ENCODE measurements around the gene FBXL20.
"Not testable (repeated sequence)": the region's sequence is repeated elsewhere in the genome, so short reads cannot be mapped to it uniquely, and the experiment has no call there.

Gene FBXL20

DNA sequence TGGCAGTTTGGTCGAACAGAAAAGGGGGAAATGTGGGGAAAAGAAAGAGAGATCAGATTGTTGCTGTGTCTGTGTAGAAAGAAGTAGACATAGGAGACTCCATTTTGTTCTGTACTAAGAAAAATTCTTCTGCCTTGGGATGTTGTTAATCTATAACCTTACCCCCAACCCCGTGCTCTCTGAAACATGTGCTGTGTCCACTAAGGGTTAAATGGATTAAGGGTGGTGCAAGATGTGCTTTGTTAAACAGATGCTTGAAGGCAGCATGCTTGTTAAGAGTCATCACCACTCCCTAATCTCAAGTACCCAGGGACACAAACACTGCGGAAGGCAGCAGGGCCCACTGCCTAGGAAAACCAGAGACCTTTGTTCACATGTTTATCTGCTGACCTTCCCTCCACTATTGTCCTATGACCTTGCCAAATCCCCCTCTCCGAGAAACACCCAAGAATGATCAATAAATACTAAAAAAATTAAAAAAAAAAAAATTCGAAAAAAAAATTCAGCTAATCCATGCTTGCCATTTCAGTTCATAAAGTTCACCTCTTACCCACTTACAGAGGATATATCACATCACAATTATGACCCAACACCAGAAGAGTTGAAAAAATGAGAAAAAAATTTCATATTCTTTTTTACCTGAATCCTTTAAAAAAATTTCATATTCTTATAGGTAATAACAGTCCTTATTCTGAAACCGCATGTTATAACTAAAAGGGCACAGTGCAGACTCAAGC is 67.2 kb downstream of the FBXL20 start:
- in situ Hi-C loops (cut with MboI; ENCODE audit: low sequenced_read_pairs): not testable (repeated sequence)

DNA sequence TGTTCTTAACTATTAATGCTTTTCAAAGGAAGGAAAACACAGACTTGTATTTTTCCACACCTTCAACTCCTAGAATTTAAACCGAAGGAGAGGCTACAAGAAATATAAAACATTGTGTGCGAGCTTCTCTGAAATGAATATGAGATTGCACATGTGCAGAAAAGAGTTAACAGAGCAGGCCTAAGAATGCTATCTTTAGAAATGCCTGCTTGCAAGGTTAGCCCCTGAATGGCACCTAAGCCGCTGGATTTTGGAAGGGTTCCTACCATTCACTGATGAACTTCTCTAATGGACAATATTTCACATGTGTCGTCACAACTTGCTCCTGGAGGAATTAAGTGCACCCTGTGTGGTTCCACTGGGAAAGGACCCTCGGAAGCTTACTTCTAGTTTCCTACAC is 69.3 kb downstream of the FBXL20 start:
- in situ Hi-C loops (cut with MboI; ENCODE audit: low sequenced_read_pairs): no loop called here

DNA sequence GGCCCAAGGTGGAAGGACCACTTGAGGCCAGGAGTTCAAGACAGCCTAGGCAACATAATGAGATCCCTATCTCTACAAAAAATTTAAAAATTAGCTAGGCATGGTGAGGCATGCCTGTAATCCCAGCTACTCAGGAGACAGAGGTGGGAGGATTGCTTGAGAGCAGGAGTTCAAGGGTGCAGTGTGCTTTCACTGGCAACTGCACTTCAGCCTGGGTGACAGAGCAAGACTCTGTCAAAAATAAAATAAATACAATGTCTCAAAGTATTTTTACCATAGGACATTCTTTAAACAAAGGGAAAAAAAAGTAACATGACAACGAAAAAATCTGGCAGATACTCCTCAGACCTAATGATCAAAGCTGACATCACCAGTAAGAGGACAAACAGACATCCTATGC is 72.6 kb downstream of the FBXL20 start:
- in situ Hi-C loops (cut with MboI; ENCODE audit: low sequenced_read_pairs): no loop called here

DNA sequence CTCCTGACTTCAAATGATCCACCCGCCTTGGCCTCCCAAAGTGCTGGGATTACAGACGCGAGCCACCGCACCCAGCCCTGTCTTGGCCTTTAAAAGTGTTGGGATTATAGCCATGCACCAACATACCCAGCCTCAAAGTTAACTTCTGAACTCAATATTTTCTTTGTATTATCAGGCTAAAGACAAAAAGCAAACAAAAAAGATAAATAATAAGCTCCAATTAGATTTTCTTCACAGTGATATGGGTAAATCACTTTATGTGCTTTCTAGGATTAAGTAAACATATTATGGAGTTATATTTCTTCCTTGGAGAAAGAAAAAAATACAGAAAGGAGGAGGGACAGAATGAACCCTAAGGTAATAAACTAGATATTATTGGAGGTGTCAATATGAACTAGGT is 74.3 kb downstream of the FBXL20 start:
- in situ Hi-C loops (cut with MboI; ENCODE audit: low sequenced_read_pairs): no loop called here

DNA sequence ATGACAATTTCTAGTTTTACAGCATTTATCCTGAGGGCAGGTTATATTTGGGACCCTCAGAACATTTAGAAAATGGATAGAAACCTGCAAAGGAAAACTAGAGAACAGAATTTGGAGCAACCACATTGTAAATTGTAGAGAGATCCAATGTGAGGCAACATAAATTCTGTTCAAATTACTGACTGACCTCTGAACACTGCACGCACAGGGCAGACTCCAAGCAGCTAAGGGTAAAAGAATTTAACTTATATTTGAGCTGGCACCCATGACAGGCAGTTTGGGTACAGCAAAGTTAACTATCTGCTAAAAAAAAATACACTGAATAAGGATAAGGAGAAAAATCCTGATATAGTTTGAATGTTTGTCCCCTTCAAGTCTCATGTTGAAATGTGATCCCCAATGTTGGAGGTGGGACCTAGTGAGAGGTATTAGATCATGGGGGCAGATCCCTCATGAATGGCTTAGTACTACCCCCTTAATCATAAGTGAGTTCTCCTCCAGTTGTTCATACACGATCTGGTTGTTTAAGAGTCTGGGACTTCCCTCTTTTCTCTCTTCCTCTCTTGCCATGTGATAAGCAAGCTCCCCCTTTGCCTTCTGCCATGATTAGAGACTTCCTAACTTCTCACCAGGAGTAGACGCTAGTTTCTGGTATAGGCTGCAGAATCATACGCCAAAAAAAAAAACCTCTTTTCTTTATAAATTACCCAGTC is 75.7 kb downstream of the FBXL20 start:
- in situ Hi-C loops (cut with MboI; ENCODE audit: low sequenced_read_pairs): no loop called here

DNA sequence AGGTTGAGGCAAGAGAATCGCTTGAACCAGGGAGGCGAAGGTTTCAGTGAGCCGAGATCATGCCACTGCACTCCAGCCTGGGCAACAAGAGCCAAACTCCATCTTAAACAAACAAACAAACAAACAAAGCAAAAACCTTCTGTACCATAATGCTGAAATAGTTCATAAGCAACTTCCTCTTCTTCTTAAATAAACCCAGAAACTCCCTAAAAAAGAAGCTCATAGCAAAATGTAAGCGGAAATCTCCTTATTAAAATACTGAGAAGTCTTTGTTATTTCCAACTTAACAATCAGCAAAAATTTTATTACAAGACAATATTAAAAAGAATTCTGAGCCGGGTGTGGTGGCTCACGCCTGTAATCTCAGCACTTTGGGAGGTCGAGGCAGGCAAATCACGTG is 82.8 kb downstream of the FBXL20 start:
- in situ Hi-C loops (cut with MboI; ENCODE audit: low sequenced_read_pairs): no loop called here

DNA sequence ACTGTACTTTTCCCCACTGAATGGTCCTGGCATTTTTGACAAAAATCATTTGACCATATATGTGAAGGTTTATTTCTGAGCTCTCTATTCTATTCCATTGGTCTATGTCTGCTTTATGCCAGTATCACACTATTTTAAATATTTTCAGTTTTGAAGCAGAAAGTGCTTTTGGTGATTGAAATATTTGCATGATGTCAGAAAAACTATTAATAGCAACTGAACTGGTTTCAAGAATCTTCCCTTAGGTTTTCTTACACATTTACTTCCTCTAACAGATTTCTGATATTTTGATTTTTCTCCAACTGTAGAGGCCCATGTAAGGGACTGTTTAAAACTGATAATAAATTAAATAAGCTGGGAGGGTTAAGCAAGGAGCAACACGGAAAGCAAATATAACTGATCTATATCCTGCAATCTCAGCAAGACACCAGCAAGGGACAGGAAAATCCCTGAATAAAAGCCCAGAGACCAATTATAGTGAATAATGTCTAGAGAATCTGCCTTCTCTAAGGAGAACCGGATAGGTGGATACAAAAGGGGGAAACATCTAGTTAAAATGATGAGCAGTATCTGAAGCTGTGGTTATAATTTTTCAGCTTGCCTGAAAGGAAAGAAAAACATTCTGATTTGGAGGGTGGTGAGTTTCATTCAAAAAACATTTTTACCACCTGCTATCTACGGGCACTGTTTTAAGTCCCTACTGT is 94.8 kb downstream of the FBXL20 start:
- in situ Hi-C loops (cut with MboI; ENCODE audit: low sequenced_read_pairs): no loop called here

DNA sequence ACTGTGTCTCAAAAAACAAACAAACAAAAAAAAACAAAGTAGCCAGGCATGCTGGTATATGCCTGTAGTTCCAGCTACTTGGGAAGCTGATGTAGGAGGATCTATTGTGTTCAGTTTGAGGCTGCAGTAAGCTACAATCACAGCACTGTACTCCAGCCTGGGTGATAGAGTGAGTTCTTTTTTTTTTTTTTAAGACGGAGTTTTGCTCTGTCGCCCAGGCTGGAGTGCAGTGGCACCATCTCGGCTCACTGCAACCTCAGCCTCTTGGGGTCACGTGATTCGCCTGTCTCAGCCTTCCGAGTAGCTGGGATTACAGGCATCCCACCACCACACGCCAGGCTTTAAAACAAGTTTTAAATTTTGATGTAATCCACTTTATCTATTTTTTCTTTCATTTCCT is 95.4 kb downstream of the FBXL20 start:
- in situ Hi-C loops (cut with MboI; ENCODE audit: low sequenced_read_pairs): no loop called here

DNA sequence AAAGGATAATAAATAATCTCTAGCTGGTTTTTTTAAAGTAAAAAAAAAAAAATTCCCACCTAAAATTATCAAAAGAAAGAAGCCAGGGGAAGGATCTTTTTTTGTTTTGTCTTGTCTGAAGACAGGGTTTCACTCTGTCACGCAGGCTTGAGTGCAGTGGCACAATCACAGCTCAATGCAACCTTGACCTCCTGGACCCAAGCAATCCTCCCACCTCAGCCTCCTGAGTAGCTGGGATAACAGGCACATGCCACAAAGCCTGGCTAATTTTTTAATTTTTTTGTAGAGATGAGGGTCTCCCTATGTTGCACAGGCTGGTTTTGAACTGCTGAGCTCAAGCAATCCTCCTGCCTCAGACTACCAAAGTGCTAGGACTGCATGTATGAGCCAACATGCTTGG is 97.2 kb downstream of the FBXL20 start:
- in situ Hi-C loops (cut with MboI; ENCODE audit: low sequenced_read_pairs): no loop called here

DNA sequence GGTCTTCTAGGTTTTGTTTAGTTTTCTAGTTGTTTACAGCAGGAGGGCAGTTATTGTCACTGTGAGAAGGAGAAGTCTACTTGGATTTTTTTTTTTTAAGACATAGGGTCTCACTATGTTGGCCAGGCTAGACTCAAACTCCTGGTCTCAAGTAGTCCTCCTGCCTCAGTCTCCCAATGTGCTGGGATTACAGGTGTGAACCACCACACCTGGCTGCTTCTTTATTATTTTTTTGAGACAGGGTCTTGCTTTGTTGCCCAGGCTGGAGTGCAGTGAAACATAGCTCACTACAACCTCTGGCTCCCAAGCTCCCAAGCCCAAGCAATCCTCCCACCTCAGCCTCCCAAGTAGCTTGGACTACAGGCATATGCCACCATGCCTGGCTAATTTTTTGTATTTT is 107.4 kb downstream of the FBXL20 start:
- in situ Hi-C loops (cut with MboI; ENCODE audit: low sequenced_read_pairs): no loop called here

DNA sequence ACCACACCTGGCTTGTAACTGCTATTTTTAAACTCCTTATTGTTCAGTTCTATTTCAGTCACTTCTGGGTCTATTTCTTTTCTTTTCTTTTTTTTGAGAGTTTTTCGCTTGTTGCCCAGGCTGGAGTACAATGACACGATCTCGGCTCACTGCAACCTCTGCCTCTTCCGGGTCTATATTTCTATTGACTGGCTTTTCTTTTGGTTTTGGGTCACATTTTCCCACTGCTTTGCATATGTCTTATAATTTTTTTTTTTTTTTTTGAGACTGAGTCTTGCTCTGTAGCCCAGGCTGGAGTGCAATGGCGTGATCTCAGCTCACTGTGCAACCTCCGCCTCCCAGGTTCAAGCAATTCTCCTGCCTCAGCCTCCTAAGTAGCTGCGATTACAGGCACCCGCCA is 108.9 kb downstream of the FBXL20 start:
- in situ Hi-C loops (cut with MboI; ENCODE audit: low sequenced_read_pairs): not testable (repeated sequence)

DNA sequence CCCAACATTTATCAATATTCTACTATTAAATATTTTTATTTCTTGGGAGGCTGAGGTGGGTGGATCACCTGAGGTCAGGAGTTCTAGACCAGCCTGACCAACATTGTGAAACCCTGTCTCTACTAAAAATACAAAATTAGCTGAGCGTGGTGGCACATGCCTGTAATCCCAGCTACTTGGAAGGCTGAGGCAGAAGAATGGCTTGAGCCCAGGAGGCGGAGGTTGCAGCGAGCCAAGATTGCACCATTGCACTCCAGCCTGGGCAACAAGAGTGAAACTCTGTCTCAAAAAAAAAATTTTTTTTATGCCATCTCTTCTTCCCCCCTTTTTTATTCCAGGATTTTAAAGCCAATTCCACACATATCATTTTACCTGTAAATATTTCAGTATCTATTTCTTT is 114.9 kb downstream of the FBXL20 start:
- in situ Hi-C loops (cut with MboI; ENCODE audit: low sequenced_read_pairs): not testable (repeated sequence)

DNA sequence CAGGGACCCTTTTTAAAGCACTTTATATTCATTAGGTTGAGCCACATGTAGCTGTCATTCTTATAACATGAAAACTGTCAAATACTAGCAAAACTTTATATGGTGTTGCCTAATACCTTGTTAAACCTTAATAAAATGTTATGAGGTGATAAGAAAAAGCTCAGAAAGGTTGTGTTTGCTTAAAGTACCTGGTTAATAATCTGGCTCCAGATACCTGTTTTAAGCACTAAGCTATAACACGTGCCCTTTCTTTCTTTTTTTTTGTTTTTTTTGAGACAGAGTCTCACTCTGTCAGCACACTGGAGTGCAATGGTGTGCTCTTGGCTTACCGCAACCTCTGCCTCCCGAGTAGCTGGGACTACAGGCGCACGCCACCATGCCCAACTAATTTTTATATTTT is 116.7 kb downstream of the FBXL20 start:
- in situ Hi-C loops (cut with MboI; ENCODE audit: low sequenced_read_pairs): no loop called here

DNA sequence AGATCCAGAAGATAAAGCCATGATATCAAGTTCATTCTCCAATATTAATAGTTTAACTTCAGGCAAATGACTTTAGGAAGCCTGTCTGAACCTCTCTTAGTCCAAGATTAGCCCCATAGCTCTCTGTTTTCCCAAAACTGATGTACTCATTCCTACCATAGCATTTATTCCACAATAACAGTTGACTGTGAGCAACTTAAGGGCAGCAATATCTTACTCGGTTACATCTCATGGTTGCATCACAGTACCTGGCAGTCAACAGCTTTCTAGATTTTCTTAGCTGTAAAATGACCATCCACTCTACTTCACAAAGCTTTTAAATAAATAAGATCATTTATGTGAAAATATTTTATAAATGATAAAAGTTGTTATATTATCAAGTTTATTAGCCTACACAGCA is 117.5 kb downstream of the FBXL20 start:
- in situ Hi-C loops (cut with MboI; ENCODE audit: low sequenced_read_pairs): no loop called here

DNA sequence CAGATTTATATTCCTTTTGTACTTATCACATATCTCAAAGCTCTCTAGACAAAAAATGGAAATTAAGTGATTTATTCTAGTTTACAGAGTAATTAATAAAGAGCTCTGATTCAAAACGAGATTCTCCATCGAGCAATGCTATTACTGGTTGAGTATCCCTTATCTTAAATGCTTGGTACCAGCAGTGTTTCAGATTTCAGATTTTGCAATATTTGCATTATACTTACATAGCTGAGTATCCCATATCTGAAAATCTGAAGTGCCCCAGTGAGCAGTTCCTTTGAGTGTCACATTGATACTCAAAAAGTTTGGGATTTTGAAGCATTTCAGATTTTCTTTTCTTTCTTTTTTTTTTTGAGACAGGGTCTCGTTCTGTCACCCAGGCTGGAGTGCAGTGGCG is 118.3 kb downstream of the FBXL20 start:
- in situ Hi-C loops (cut with MboI; ENCODE audit: low sequenced_read_pairs): no loop called here

DNA sequence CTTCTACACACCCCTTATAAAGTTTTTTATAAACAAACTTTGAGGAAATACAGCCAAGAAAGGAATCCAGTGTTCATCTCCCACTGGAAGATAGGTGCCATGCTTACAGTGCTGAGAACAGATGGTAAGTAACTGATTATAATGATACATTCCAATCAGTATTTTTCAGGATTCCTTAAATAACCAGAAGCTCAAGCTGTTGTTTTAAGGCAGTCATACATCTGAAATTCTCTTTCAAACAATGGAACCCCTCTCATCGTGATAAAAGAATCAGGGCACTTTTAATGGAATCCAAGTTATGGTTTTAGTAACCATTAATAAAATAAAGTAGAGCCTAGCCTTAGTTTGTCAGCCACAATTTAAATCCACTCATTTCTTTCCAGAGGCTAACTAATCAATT is 119.6 kb downstream of the FBXL20 start:
- in situ Hi-C loops (cut with MboI; ENCODE audit: low sequenced_read_pairs): no loop called here

DNA sequence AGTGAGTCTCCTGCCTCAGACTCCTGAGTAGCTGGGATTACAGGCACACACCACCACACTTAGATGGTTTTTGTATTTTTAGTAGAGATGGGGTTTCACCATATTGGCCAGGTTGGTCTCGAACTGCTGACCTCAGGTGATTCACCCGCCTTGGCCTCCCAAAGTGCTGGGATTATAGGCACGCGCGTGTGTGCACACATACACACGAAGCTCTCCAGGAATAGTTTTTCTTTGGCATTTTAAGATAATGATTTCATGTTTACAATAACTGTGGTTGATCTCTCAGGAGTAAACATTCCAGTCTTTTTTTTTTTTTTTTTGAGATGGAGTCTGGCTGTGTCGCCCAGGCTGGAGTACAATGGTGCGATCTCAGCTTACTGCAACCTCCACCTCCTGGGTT is 123.2 kb downstream of the FBXL20 start:
- in situ Hi-C loops (cut with MboI; ENCODE audit: low sequenced_read_pairs): not testable (repeated sequence)

DNA sequence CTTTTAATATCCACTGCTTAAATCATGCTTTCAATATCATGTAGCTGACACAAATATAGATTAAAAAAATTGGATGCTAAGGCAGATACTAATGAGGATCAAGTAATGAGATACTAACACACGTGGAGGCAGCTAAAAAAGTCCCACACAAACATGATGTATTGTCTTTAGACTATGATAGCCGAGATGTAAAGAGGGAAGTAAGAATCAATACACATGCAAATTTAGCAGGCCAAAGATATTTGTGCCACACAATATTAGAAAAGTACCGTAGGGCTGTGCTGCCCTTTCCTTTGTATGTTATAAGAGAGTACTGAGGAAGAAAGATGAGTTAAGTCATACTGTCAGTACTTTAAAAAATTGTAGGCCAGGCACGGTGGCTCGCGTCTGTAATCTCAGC is 124.3 kb downstream of the FBXL20 start:
- in situ Hi-C loops (cut with MboI; ENCODE audit: low sequenced_read_pairs): no loop called here

DNA sequence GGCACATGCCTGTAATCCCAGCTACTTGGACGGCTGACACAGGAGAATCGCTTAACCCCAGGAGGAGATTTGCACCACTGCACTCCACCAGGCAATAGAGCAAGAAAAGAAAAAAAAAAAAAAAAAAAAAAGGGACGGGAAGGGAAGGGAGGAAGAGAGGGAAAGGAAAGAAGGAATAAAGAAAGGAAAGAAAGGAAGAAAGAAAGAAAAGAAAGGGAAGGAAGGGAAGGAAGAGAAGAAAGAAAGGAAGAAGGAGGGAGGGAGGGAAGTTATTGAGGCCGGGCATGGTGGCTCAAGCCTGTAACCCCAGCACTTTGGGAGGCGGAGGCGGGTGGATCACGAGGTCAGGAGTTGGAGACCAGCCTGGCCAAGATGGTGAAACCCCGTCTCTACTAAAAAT is 125.3 kb downstream of the FBXL20 start:
- in situ Hi-C loops (cut with MboI; ENCODE audit: low sequenced_read_pairs): no loop called here

DNA sequence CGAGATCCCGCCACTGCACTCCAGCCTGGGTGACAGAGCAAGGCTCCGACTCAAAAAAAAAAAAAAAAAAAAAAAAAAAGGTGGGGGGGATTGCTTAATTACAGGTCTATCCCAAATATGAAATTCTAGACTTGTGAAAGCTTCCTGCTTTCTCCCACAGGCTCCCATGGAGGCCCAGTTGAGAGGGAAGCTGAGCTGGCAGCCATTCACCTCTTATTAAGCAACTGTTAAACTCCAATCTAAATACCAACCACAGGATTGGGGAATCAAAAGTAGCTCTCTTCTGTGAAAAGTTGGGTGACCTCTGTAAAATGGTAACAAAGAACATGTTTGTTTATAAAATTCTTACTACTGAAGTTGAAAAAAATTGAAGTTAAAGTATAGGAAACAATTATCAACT is 129.9 kb downstream of the FBXL20 start:
- in situ Hi-C loops (cut with MboI; ENCODE audit: low sequenced_read_pairs): no loop called here

DNA sequence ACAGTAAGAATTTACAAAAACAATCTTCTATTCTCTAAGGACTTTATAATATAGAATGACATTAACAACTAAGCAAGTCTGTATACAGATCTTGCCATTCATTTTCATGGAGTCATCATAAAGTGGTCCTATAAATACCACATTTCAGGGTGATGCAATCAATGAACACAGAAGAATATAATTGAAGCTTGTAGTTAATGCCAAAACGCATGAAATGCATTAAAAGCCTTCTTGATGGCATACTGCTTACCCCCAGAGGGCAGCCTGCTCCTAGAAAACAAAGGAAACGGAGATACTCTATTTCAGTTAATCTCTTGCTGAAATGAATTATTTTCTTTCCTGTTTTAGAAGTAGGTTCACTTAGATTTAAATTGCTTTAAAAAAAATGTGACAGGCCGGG is 130.5 kb downstream of the FBXL20 start:
- in situ Hi-C loops (cut with MboI; ENCODE audit: low sequenced_read_pairs): no loop called here

DNA sequence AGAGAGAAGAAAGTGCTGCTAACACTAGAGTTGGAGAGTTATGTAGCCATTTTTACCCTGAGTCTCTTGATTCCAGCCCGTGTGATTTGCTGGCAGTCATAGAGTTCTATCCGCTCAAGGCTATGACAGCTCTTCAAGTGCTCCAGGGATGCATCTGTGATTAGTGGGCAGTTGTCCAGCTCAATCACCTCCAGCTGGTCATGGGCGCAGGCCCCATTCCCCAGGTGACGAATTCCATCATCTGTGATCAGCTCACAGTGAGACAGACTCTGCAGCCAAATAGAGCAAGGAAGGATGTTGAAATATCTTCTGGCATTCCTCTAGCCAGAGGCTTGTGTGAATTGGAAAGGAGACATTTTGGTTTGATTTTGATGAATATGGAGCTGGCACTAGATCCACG is 137.3 kb downstream of the FBXL20 start:
- in situ Hi-C loops (cut with MboI; ENCODE audit: low sequenced_read_pairs): no loop called here

Measured in HL-60/S4 treated with phorbol 12-myristate 13-acetate at 8.2 ng/mL for 4 days and 3 days (cell line).